Thyroid gland (tissue), 4 donors: ENCODE results near the gene C4orf51. TPM values are rescaled to one million over a fixed set of nuclear protein-coding genes. Genes with fewer than 3 reads are reported as not detected.
A peak's percentile ranks its signal among the peaks of the same experiment; 100 is the strongest.

Experiments used
- DNase-seq, 2 donors: peaks; one replicate each; pipeline ENCODE4 v3.0.0-alpha.2; 2019
- H3K27ac ChIP-seq, 3 donors: fragments of 200-600 bp; sonication (generic); 1 replicate in 2 of 3; 2 replicates in 1 of 3; pipeline ENCODE4 v1.5.1; 2016 to 2019; ENCODE audit warnings: mild to moderate bottlenecking in 1 of 3, moderate library complexity in 1 of 3
- H3K27me3 ChIP-seq: fragments of 200-600 bp; sonication (generic); one replicate; pipeline ENCODE4 v1.5.1; 2019
- H3K36me3 ChIP-seq, 2 donors: fragments of 200-600 bp; sonication (generic); one replicate each; pipeline ENCODE4 v1.5.1; 2016 to 2019
- H3K4me1 ChIP-seq, 2 donors: fragments of 200-600 bp; sonication (generic); one replicate each; pipeline ENCODE4 v1.5.1; 2017 to 2019
- H3K4me3 ChIP-seq, 3 donors: fragments of 200-600 bp; sonication (generic); replicated peaks in 1 of 3; 1 replicate in 2 of 3; 2 replicates in 1 of 3; pipeline ENCODE4 v1.5.1; 2016; ENCODE audit warnings: mild to moderate bottlenecking in 1 of 3
- H3K9me3 ChIP-seq: fragments of 200-600 bp; sonication (generic); one replicate; pipeline ENCODE4 v1.5.1; 2017
- POLR2A ChIP-seq, 2 donors: fragments of 450-650 bp; IDR thresholded peaks; one replicate each; pipeline ENCODE4 v1.6.1; 2017; ENCODE audit warnings: antibody characterized with exemption in 2 of 2, mild to moderate bottlenecking in 2 of 2, moderate library complexity in 1 of 2
- WGBS, 2 donors: methylation state at CpG; one replicate each; pipeline ENCODE4 v1.1.5; 2017; 5-methylcytosine and 5-hydroxymethylcytosine counted together
- intact Hi-C: fragments of 100-400 bp; cut with DNase I; formaldehyde crosslinking; loops from one replicate; pipeline ENCODE4 v1.15.1; 2023
- total RNA-seq, 4 donors: library from RNA; depleted of rRNA; stranded (reverse); fragments of >200 nt; gene quantifications; one replicate each; pipeline ENCODE4 v1.2.3, GENCODE V29; 2016
- TF ChIP-seq, protein P1 (sequence below), 6 experiments: fragments of 200-600 bp in 3 of 6; fragments of 450-650 bp in 3 of 6; sonication (generic) in 3 of 6; IDR thresholded peaks; one replicate each; pipeline ENCODE4 v1.5.1; 2016 to 2019; ENCODE audit warnings: antibody characterized with exemption in 6 of 6, mild to moderate bottlenecking in 2 of 6, inconsistent platforms in 1 of 6, moderate library complexity in 1 of 6

Gene C4orf51
- total RNA-seq, 4 donors from 2014 or later: not detected

DNA sequence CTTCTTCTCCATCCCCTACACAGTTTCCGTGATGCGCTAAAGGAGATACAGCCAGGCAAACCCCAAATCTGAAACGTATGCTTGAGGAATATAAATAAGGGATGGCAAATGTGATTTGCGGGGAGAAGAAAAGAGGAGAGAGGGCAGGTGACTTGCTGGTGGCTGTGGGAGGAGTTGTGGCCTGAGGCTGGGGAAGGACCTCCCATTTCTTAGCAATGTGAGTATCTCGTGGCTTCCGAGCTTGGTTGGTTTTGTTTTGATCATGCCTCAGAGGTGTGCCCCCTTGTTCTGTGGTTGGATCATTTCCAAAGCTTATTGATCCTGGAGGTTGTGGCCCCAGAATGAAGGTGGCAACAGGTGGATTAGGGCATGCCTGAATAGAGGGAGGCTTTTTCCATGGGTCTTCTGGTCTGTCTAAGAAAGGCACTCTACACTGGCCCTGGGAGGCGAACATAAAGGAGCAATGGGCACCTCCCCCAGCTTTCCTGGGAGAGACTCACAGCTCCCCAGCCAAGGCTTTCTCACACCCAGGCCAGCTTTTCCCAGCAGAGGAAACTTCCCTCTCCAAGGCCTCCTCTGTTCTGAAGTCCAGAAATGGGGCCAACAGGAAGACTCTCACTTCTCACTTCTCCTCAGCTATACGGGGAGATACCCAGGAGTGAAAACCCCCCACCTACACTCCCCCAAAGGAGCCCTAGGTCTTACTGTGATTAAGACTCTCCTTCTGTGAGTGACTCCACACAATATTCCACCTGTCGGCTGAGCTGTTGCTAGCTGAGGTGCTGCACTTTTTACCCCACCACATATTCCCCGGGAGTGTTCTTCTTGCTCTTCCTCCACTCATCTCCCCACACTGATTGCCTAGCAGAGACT lies 40.0 kb downstream of the C4orf51 start:
- Histone ChIP-seq H3K36me3 (no peaks in the 10 kb centered on the region), H3K9me3 (no peaks in the 10 kb centered on the region), H3K4me1 (peaks cover 29 to 42% of the 10 kb centered on the region in 2 donors), H3K27ac (peak overlapping the region; percentile 69 to 85 (median 73)), H3K27me3 (no peaks in the 10 kb centered on the region), H3K4me3 (no peak overlapping the region)
- intact Hi-C loops: no loop called here
- WGBS, 2 donors: 50 to 67% methylated on average over 10 of the region's 10 CpGs
- TF ChIP-seq POLR2A (IDR thresholded peaks at IDR 0.05): no peak
- TF ChIP-seq, protein P1, sequence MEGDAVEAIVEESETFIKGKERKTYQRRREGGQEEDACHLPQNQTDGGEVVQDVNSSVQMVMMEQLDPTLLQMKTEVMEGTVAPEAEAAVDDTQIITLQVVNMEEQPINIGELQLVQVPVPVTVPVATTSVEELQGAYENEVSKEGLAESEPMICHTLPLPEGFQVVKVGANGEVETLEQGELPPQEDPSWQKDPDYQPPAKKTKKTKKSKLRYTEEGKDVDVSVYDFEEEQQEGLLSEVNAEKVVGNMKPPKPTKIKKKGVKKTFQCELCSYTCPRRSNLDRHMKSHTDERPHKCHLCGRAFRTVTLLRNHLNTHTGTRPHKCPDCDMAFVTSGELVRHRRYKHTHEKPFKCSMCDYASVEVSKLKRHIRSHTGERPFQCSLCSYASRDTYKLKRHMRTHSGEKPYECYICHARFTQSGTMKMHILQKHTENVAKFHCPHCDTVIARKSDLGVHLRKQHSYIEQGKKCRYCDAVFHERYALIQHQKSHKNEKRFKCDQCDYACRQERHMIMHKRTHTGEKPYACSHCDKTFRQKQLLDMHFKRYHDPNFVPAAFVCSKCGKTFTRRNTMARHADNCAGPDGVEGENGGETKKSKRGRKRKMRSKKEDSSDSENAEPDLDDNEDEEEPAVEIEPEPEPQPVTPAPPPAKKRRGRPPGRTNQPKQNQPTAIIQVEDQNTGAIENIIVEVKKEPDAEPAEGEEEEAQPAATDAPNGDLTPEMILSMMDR (IDR thresholded peaks at IDR 0.05): no peak
- peak; percentile 46 for DNase-seq

DNA sequence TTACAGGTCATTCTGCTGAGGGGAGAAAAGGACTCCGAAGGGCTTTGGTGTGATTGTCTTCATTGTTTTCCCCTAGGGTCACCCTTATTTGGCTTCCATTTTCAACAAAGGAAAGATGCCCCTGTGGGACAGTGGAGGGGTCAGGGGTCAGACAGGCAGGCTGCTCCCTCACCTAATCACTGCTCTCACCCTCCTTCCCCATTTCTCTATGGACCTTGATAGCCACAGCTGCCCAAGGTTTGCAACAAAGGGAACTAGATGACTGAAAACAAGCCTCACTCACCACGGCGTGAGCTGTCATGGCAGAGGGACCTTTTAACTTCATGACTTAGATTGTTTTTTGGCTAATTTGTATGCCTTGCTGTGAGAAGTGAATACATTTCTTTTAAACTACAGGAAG lies 40.7 kb downstream of the C4orf51 start:
- no peak overlapping the region for H3K4me3 ChIP-seq
- no peaks in the 10 kb centered on the region for H3K36me3 ChIP-seq
- TF ChIP-seq, protein P1 (IDR thresholded peaks at IDR 0.05): no peak
- TF ChIP-seq POLR2A (IDR thresholded peaks at IDR 0.05): no peak
- no peaks in the 10 kb centered on the region for H3K27me3 ChIP-seq
- H3K27ac ChIP-seq: peak overlapping the region; percentile 69 to 85 (median 73)
- no peak for DNase-seq
- H3K4me1 ChIP-seq: peaks cover 29 to 42% of the 10 kb centered on the region in 2 donors
- H3K9me3 ChIP-seq: no peaks in the 10 kb centered on the region
- WGBS, 2 donors: 92 to 94% methylated on average over 3 of the region's 3 CpGs
- intact Hi-C loops: no loop called here

DNA sequence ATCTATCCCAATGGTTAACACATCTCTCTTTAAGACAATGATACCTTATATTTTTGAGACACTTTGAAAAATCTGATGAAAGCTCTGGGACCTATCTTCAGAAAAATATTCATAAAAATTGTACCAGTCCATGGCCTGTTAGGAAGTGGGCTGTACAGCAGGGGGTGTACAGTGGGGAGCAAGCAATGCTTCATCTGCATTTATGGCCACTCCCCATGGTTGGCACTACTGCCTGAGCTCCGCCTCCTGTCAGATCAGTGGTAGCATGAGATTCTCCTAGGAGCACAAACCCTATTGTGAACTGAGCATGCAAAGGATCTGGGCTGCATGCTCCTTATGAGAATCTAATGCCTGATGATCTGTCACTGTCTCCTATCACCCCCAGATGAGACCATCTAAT lies 42.6 kb downstream of the C4orf51 start:
- Histone ChIP-seq H3K9me3 (no peaks in the 10 kb centered on the region), H3K27ac (peak overlapping the region in 2 of 3 donors; percentile 69 to 85), H3K4me1 (peaks cover 29 to 42% of the 10 kb centered on the region in 2 donors), H3K27me3 (no peaks in the 10 kb centered on the region), H3K4me3 (no peak overlapping the region), H3K36me3 (no peaks in the 10 kb centered on the region)
- 93 to 100% methylated on average over 1 of the region's 1 CpG for WGBS, 2 donors
- no peak for DNase-seq
- TF ChIP-seq POLR2A (IDR thresholded peaks at IDR 0.05): no peak
- TF ChIP-seq, protein P1 (IDR thresholded peaks at IDR 0.05): no peak
- intact Hi-C loops: no loop called here

DNA sequence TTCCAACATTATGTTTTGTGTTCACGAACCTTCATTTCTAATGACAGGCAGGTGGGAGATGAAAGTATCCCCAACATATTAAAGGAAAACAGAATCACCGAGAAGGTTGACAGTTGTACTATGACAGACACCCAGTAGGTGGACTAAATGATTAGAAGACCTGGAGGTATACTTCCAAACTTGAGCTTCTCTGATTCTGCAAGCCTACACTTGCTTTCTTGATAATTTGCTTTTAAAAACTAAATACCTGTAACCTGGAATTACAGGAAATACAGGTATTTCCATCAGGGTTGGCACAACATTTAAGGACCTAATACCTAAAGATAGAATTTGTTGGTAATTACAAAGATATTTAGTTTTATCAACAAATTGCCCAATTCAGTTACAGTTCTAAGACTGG lies 43.4 kb downstream of the C4orf51 start:
- intact Hi-C loops: no loop called here
- 91 to 96% methylated on average over 2 of the region's 2 CpGs for WGBS, 2 donors
- TF ChIP-seq, protein P1 (IDR thresholded peaks at IDR 0.05): no peak
- TF ChIP-seq POLR2A (IDR thresholded peaks at IDR 0.05): no peak
- no peaks in the 10 kb centered on the region for H3K36me3 ChIP-seq
- no peak for DNase-seq
- H3K9me3 ChIP-seq: no peaks in the 10 kb centered on the region
- H3K4me1 ChIP-seq: peaks cover 29 to 42% of the 10 kb centered on the region in 2 donors
- H3K27me3 ChIP-seq: no peaks in the 10 kb centered on the region
- no peak overlapping the region for H3K4me3 ChIP-seq
- H3K27ac ChIP-seq: peak overlapping the region; percentile 10 to 69 (median 18)

DNA sequence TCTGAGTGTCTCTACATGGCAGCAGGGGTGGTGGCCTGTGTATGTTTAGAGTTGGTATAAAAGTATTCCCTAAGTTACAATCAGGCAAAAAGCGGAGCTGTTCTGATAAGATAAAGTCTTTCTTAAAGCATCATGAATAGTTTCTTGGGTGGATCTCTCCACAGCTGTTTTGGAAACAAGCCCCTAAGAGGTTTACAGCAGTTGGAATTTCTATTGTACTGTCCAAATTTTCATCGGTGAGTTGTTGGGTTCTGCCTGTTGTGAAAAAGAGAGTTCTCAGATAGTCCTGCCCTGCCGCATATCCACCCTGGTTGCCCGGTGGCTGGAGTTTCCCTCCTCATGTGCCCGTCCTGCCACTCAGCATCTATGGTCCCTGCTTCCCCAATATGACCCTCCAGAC lies 50.1 kb downstream of the C4orf51 start:
- Histone ChIP-seq H3K27me3 (no peaks in the 10 kb centered on the region), H3K4me3 (no peak overlapping the region), H3K36me3 (no peaks in the 10 kb centered on the region), H3K27ac (no peak overlapping the region), H3K9me3 (no peaks in the 10 kb centered on the region), H3K4me1 (peaks cover 26 to 33% of the 10 kb centered on the region in 2 donors)
- DNase-seq: no peak
- WGBS, 2 donors: 89 to 92% methylated on average over 5 of the region's 5 CpGs
- TF ChIP-seq POLR2A (IDR thresholded peaks at IDR 0.05): no peak
- TF ChIP-seq, protein P1 (IDR thresholded peaks at IDR 0.05): no peak
- intact Hi-C loops: no loop called here
